Dermis microvascular lymphatic vessel endothelial cell (primary cell): ENCODE data around the gene LAP3. TPM values are rescaled to one million over a fixed set of nuclear protein-coding genes. Genes with fewer than 3 reads are reported as not detected.
"Not testable (repeated sequence)": the region's sequence is repeated elsewhere in the genome, so short reads cannot be mapped to it uniquely, and the experiment has no call there.

ENCODE experiments used
- DNase-seq, 2 donors: peaks; one replicate each; pipeline versions ENCODE4 v3.0.0 to v3.0.0-alpha.2; 2010; ENCODE audit warnings: low read depth in 2 of 2
- total RNA-seq: library from RNA; depleted of rRNA; stranded (reverse); fragments of >200 nt; gene quantifications from 2 replicates; pipeline ENCODE4 v1.2.1, GENCODE V29; 2014

LAP3 gene
- total RNA-seq, 1 donor from 2014 or later: 92.7 TPM

- DNase-seq: peak in 1 of 2 donors; percentile 19
Observed at GRCh38 chr4:17561195-17561909, 15.6 kb upstream of the LAP3 start.

GRCh38 chr4:17562157-17562556 lies 14.8 kb upstream of the LAP3 start:
- no peak for DNase-seq

GRCh38 chr4:17565846-17566245 lies 11.2 kb upstream of the LAP3 start:
- no peak for DNase-seq

- DNase-seq: no peak
Observed at GRCh38 chr4:17567271-17567670, 9.7 kb upstream of the LAP3 start.

GRCh38 chr4:17574206-17574605 lies 2.8 kb upstream of the LAP3 start:
- DNase-seq: no peak

- not testable (repeated sequence) for DNase-seq
Observed at GRCh38 chr4:17575177-17575576, 1.8 kb upstream of the LAP3 start.

GRCh38 chr4:17577665-17578481 lies 875 bp downstream of the LAP3 start:
- DNase-seq: peak in 1 of 2 donors; percentile 10

- no peak for DNase-seq
Observed at GRCh38 chr4:17578482-17578891, 1.5 kb downstream of the LAP3 start.

- peak; percentile 55 to 80 for DNase-seq
Observed at GRCh38 chr4:17580969-17581368, 4.0 kb downstream of the LAP3 start.

GRCh38 chr4:17583276-17583675 lies 6.3 kb downstream of the LAP3 start:
- no peak for DNase-seq

GRCh38 chr4:17583941-17584340 lies 6.9 kb downstream of the LAP3 start:
- DNase-seq: no peak

- DNase-seq: no peak
Observed at GRCh38 chr4:17584521-17585213, 7.7 kb downstream of the LAP3 start.

GRCh38 chr4:17587094-17587822 lies 10.3 kb downstream of the LAP3 start:
- no peak for DNase-seq

- DNase-seq: no peak
Observed at GRCh38 chr4:17589355-17589754, 12.4 kb downstream of the LAP3 start.

- DNase-seq: no peak
Observed at GRCh38 chr4:17595471-17596005, 18.5 kb downstream of the LAP3 start.

GRCh38 chr4:17597517-17597916 lies 20.5 kb downstream of the LAP3 start:
- peak; percentile 34 to 61 for DNase-seq

GRCh38 chr4:17599826-17600225 lies 22.8 kb downstream of the LAP3 start:
- no peak for DNase-seq

- DNase-seq: no peak
Observed at GRCh38 chr4:17605236-17605635, 28.2 kb downstream of the LAP3 start.

- DNase-seq: peak in 1 of 2 donors; percentile 63
Observed at GRCh38 chr4:17613761-17614415, 36.9 kb downstream of the LAP3 start.

GRCh38 chr4:17614416-17615299 lies 37.7 kb downstream of the LAP3 start, which contains the start of gene MED28:
TSS of gene MED28 (plus strand) at chr4:17614641. CDS start at chr4:17614655, 14 bp downstream.
- DNase-seq: peak; percentile 84 to 93
